Stromal cell of bone marrow (primary cell): Measurements from ENCODE around the gene SND1.

ENCODE experiments used
- DNase-seq: peaks from one replicate; pipeline ENCODE4 v3.0.0-alpha.2; 2012; ENCODE audit warnings: low read depth

The SND1 gene

DNA sequence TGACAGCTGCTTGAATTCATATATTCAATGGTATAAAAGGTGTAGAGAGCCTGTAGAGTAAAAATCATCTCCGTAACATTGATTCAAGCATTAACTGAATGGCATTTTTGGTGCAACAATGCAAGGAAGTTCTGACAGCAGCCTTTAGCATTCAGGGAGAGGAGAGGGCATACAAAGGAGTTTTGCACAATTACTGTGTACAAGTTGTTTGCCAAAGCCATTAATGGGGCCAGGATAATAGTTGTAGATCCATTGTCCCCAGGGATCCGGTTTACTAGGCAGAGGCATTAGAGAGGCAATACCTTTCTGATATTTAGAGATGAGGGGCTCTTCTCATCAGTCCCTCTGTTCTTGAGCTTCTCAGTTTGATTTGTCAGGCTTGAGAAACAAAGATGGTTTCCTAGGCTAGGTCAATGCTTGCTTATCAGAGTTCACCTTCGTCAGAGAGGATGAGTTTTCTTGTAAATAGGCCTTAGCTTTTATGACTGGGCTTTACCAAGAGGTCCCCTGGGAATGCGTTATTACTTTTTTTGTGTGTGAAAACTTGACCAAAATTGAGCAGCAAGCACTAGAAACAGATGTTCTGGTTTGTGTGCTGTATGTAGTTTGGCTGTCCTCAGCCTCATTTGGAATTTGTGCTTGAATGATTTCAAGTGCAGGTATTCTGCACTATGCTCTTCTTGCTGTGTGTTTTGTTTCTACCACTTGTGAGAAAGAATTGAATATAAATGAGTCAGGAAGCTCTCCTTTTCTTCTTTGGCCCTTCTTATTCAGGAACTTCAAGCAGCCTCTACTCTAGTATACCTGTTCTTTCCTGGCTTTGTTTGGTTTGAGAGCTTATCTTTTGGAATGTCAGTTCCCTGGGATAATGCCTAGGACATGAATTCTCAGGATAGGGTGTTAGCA is 32.0 kb downstream of the SND1 start:
- DNase-seq = no peak

DNA sequence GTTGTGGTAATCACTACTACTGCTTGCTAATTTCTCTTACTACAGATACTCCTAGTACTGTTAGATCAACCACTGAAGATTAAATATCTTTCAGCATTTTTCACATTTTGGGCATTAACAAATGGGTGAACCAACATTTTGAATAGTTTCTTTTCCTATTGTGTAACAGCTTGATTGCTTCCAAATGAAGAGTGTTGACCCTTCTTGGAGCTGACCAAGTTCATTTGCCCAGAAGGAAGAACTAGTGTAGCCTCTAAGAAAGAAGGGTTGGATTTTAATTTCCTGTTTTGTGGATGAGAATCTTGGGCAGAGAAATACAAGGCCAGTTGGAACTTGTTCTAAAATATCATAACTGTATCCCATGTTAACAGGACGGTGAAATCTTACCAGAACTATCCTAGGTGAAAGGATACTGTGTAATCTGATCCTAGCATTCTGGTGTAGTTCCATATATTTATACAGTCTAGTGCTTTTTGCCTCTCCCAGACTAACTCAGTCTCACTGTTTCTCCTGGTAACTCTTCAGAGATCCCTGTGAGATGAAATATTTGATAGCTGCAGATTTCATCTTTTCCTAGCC is 37.3 kb downstream of the SND1 start:
- DNase-seq = no peak

DNA sequence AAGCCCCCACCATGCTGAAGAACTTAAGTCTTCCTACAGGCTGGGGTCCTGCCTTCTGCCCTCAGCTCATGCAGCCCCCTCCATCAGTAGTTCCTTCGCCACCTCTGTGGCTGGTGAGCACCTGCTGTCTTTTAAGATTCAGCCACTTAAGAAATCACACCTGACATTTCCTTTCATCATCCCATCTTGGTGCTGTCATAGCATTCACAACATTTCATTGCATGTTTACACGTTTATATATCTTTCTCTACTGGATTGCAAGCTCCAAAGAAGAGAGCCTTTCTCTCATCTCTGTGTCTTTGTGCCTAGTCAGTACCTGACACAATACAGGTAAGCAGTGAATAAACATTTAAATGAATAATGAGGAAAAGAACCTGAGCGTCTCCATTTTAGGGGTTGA is 38.3 kb downstream of the SND1 start:
- no peak for DNase-seq

DNA sequence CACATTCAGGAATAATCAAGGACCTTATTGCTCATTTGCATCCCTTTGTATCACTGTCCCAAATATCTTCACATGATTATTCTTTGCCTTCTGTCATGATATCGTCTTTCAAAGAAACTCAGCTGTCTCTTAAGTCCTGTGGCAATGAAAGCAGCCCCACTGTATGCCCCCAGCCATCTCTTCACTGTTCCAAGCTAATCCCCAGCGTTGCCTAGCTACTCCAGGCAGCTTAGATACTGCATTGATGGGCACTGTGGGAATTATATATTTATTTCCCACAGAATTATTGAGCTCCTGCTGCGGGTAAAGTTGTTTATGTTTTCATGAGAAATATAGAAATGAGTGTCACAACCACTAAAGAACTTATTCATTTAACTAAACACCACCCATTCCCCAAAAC is 38.8 kb downstream of the SND1 start:
- DNase-seq = no peak

DNA sequence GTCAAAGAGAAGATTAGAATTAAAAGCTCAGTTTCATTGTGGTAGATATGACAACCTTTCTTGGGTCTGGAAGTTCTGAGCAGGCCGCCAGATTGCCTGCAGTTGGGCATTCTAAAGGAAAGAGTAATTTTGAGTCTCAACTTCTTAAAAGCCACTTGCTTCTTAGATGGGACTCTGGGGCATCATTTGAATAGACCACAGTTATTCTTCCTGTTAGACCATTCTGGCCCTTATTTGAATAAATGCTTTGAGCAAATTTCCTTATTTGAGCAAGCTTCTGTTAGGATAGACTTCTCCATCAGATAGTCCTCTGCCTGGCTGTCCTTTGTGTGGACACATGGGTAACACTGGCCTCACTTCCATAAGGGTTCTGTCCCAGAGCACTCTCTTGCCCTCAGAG is 40.2 kb downstream of the SND1 start:
- DNase-seq = no peak

DNA sequence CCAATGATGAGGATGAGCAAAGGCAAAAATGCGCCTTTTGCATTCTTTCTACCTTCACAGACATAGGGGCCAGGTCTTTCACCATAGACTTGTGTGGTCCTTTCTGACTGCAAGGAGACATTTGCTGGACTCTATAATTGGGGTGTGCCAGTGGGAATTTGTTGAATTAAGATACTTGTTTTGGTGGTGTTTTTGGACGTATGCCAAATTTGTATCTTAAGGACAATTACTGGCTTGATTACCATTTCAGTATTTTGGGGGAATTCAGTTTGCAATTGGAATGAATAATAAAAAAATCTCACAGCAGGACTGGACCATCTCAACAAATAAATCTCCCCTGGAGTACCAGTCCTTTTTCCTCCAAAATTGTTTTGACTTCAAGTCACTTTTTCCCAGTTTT is 47.9 kb downstream of the SND1 start:
- no peak for DNase-seq

DNA sequence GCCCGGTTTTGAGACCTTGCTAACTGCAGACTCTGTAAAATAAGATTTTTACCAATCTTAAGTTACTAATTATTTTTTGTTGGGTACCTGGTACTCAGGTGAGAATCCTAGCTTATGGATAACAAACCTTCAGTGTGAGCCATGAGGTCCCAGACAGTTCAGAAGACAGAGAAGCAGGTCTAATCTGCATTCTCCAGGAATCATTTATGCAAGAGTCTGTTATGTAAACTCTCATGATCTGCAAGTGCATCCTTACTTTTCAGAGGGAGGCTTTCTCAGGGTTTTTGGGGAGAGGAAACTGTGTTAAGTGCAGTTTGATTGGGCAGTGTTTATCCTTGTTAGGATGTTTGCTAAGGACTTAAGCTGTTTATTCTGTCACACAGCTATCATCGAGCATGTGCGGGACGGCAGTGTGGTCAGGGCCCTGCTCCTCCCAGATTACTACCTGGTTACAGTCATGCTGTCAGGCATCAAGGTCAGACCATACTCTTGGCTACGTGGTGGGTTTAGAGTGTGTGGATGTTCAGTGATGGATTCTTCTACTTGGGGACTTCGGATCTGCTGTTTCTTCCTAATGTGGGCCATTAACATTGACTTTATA is 50.2 kb downstream of the SND1 start:
- no peak for DNase-seq

DNA sequence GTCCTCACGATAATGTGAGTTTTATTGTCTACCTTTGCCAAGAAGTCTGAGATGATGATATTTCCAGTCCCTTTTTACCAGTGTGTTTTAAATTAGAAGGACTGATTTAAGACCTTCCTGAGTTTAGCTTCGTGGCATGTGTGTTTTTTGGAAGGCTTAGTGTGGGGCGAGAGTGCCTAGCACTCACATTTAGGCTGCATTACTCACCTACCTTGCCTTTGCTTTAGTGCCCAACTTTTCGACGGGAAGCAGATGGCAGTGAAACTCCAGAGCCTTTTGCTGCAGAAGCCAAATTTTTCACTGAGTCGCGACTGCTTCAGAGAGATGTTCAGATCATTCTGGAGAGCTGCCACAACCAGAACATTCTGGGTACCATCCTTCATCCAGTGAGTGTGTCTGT is 50.9 kb downstream of the SND1 start:
- no peak for DNase-seq

DNA sequence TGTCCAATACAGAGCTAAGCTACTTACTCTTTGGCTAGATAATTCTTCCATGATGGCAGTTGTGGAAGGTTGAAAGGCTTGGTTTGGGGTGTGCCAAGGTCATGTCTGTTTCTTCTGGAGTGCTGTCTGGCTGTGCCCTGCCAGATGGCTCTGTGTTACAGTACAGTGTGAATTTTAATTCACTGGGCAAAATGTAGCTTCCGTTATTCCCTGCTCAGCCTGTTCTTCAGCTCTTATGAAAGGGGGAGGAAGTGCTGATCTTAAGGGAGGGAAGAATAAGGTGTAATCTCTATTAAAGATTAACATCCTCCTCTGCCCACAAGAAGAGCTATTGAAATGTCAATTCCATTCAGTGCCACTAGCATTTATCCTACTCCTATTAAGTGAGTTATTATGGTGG is 52.2 kb downstream of the SND1 start:
- DNase-seq = no peak

DNA sequence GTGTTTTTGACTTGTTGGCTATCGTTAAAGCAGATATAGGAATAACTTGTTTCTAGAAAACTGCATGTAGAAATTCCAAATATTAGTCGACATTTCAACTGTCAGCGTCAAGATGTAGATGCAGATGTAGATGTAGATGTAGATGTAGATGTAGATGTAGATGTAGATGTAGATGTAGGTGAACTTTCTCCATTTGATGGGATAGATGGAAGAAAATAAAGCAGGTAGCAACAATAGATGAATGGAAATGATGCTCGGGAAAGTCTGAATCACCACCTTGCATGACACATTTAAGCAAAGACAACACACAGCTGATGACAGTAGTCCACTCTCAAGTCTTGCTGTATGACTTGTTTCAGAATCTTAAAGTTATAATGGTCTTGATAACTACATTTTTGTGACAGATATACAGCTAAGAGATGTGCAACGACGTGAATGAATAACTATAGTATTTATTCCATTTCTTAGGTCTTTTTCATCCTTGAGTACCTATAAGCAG is 53.5 kb downstream of the SND1 start:
- no peak for DNase-seq

DNA sequence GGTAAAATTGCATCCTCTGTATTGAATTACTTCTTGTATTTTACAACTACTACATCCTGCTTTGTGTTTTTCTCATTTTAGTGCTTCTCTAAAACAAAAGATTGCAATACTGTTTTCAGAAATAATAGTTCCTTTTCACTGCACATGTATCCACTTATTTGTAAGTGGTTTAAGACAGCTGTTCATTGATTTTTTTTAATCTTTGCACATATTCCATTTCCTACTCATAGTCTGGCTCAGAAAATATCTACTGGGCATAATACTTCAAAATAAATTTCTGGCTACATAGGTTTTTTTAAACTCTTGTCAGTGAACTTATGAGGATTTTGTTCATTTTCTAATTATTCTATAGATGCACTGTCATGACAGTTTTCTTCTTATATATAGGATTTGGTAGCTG is 54.8 kb downstream of the SND1 start:
- DNase-seq = no peak

DNA sequence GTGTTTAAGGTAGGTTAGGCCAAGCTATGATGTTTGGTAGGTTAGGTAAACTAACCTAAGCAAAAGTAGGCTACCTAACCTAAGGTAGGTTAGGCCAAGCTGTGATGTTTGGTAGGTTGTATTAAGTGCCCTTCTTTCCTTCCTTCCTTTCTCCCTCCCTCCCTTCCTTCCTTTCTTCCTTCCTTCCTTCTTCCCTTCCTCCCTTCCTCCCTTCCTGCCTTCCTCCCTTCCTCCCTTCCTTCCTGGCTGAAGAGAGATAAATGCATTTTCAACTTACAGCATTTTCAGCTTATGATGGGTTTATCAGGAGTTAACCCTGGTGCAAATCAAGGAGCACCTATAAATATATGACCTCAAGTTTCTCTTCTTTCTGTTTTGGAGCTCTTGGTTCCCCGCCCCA is 56.2 kb downstream of the SND1 start:
- DNase-seq = no peak

DNA sequence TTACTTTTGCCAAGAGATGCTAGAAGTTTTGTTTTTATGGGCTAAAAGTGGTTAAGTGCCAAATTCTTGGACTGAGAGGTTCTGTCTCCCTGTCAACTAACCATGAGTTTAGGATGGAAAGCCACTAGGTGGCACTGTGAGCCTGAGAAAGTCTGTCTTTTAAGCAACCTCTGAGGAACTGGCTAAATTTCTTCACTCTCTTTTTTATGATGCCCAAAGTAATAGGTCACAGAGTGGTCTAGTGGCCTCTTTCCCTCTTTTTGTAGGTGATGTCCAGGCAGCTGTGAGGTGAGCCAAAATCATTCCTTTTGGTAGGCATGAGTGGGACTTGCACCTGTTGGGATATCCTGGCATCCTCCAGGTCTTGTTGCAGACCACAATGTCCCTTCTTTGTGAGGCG is 56.8 kb downstream of the SND1 start:
- peak; percentile 80 for DNase-seq

DNA sequence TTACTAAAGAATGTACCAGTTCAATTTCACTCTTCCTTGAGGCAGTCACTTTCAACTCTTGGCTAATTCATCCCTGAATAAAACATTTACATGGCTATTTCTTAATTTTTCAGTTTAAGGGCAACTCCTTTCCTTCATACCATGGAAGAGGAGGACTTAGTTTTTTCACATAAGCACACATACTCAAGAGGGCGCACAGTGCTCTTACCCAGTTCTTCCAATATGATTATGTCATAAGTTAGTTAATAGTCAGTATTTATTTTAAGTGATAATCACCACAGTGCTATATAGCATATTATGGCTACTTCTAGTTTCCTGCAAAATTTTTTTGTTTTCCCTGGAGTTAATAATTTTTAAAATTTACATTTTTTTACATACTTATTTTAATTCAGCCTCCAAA is 58.6 kb downstream of the SND1 start:
- DNase-seq = no peak

DNA sequence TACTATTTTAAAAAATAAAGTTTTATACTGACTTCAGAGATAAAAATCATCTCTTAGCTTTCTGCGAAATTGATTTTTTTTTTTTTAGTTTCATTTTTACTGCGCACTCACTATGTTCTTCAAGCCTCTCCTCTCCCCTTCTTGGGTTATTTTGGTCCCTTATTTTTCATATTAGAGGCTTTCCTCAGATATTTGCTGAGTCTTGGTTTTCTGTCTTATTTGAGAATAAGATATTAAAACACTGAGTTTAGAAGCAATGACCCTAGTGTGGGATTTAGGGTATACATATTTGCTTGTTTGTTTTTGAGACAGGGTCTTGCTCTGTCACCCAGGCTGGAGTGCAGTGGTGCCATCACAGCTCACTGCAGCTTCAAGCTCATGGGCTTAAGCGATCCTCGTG is 59.9 kb downstream of the SND1 start:
- DNase-seq = no peak

DNA sequence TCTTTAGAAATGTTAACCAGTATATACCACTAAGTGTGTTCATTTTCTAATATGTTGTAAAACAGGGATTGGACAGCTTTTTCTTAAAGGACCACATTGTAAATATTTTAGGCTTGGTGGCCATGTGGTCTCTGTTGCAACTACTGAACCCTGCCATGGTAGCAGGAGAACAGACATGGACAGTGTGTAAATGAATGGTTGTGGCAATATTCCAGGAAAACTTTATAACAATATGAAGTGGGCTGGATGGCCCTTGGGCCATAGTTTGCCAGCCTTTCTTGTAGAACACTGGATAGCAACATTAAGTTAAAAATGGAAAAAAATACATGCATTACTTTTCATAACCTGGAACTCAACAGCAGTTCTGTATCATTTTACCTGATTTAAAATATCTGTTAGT is 61.0 kb downstream of the SND1 start:
- no peak for DNase-seq

DNA sequence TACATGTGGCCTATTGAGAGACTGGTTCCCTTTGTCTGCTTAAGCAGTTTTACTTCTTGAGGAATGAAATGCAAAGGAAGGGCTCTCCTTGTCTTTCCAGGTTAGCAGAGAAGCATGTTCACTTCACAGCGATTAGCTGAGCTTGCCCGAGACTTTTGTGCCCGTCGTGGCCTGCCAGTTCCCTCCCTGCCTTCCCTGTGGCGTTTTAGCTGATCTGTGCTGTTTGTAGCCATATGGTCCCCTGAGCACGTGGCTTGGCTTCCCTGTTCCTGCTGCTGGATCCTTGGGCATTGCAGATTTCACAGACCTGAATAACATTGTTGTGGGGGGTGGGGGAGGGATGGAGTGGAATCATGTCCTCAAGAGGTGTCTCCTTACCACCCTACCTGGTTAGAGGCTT is 61.8 kb downstream of the SND1 start:
- DNase-seq = no peak

DNA sequence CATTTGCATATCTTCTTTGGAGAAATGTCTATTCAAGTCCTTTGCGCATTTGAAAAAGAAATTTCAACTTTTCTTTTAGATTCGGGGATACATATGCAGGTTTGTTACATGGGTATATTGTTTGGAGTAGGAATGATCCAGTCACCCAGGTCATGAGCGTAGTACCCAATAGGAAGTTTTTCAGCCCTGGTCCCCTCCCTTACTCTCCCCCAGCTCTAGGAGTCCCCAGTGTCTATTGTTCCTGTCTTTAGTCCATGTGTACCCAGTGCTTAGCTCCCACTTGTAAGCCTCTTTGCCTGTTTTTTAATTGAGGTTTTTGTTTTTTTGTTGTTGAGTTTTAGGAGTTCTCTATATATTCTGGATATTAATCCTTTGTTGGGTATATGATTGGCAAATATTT is 63.3 kb downstream of the SND1 start:
- no peak for DNase-seq

DNA sequence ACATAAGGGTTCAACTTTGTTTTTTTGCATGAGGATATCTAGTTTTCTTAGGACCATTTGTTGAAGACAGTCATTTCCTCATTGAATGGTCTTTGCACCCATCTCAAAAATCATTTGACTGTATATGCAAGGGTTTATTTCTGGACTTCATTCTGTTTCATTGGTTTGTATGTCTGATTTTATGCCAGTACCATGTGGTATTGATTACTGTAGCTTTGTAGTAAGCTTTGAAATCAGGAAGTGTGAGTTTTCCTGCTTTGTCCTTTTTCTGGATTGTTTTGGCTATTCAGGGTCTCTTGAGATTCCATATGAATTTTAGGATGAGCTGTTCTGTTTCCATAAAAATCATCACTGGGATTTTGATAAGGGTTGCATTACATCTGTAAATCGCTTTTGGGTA is 63.9 kb downstream of the SND1 start:
- DNase-seq = no peak

DNA sequence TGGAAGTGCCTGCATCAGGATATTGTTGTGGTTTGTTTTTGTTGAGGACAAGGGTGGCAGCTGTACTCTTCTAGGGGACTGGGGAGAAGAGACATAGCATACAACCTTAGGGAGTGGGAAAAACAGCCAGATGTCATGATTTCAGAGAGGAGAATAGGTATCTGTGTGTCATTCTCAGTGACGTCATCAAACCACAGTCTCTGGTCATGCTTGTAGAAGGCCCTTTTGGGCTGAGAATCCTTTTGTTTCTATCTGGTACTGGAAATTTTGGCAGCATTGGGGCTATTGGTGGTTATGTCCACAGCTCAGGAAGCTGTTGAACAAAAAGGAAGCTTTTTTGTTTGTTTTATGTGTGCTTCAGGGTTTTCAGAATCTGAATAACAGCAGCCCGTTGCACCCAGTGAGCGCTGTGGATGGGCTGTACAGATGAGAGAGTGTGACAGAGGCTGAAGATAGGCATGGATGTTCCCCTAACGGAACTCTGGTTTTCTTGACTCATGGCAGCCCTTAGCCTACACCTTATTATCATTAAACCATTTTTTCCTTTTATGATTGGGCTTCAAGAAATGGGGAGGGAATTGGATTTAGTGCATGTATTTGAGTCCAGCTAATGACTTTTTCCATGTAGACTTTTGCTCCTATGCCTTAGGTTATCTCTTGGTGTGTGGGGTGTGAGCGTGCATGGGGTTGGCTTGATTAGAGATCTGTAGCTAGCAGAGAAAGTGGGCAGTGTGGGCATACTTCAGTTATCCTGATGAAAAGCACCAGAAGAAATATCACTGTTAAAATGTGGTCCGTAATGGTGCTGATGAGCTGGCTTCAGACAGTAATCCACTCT is 65.7 kb downstream of the SND1 start:
- no peak for DNase-seq

DNA sequence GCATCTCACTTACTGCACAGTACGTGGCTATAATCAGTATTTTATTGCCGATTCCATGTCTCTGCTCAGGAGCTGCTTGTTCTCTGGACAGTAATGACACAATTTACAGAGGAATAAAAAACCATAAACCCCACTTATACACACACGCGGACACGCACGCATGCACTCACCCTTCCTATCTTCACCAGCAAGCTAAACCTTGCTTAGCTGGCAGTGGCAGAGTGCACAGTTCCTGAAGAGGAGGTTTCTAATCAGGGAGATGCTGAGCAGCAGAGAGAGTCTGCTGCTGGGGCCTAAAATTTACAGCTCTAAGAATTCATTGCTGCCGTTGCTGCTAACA is 66.3 kb downstream of the SND1 start:
- DNase-seq = no peak

DNA sequence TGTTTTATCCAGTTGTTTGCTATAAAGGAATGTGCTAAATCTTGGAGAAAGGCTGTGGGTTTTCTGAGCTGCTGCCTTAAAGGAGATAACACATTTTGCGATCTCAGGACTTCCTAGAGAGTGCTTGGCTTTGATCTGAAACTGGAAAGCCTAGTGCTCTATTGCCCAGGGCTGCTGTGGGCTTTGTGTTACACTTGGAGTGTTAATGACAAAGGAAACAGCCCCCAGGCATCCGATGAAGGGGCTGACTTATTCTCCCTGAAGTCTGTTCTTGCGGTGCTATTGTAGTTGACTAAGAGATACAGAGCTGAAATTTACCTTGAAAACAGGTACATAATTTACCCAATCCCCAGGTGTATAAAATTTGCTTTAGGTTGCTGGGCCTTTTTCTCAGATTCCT is 74.5 kb downstream of the SND1 start:
- DNase-seq = no peak
